K562 (cell line): ENCODE measurements around the gene CRPPA. TPM values are rescaled to one million over a fixed set of nuclear protein-coding genes. Genes with fewer than 3 reads are reported as not detected.
A peak's percentile ranks its signal among the peaks of the same experiment; 100 is the strongest.

Source experiments
- ATAC-seq: fragments of 200-7000 bp; cut with Tn5 transposase; 3 replicates; pipeline ENCODE4 v1.9.1; 2020; ENCODE audit warnings: moderate library complexity
- BruUV-seq: library from RNA; stranded (reverse); fragments of 400-500 nt; replicated peaks from 2 replicates; lab custom pipeline; 2021; lab: Mats Ljungman, UMichigan
- CTCF ChIA-PET: fragments of 300-600 bp; formaldehyde crosslinking; extraction: SDS; loops from one replicate; lab custom pipeline; 2021; ENCODE audit warnings: low intra/inter-chr PET ratio; lab: Yijun Ruan, JAX
- POLR2A ChIA-PET: fragments of 300-600, 350-650 bp; sonication (Branson Sonifier 250); formaldehyde crosslinking; extraction: SDS; loops from one replicate; lab custom pipeline; 2021; ENCODE audit warnings: antibody characterized with exemption, inconsistent platforms; lab: Yijun Ruan, JAX
- DNase-seq, 4 experiments: peaks; one replicate each; pipeline versions ENCODE4 v3.0.0 to v3.0.0-alpha.2; 2011 to 2018; ENCODE audit warnings: low spot score in 3 of 4, mixed read lengths in 3 of 4; ENCODE audit errors: extremely low read depth in 1 of 4
- FAIRE-seq: peaks from 2 replicates; lab custom pipeline; 2011; peaks lifted over from hg19 to GRCh38; lab: Jason Lieb, UNC
- H2AFZ ChIP-seq: 2 replicates; pipeline ENCODE4 v1.6.0; 2011; ENCODE audit warnings: low read depth, low read length, control low read depth, inconsistent platforms
- H3K27ac ChIP-seq: fragments of 200-600 bp; 3 replicates; pipeline ENCODE4 v1.8.0; 2011; ENCODE audit warnings: low read depth, mild to moderate bottlenecking, control low read depth, inconsistent platforms, low read length, moderate library complexity, mixed read lengths; ENCODE audit errors: extremely low read depth
- H3K27me3 ChIP-seq, 2 experiments: fragments of 300-600 bp in 1 of 2; 2 replicates in 1 of 2; 3 replicates in 1 of 2; pipeline versions ENCODE4 v1.6.0 to v1.8.0; 2011; ENCODE audit warnings: inconsistent platforms in 2 of 2, low read length in 2 of 2, mild to moderate bottlenecking in 1 of 2, mixed read lengths in 1 of 2, moderate library complexity in 1 of 2; ENCODE audit not compliant: control insufficient read depth in 2 of 2, insufficient read depth in 2 of 2
- H3K36me3 ChIP-seq: fragments of 300-600 bp; 3 replicates; pipeline ENCODE4 v1.8.0; 2011; ENCODE audit warnings: mild to moderate bottlenecking, low read length, inconsistent platforms; ENCODE audit not compliant: control insufficient read depth, insufficient read depth
- H3K4me1 ChIP-seq, 2 experiments: fragments of 200-600 bp in 1 of 2; replicated peaks in 1 of 2; 2 replicates in 1 of 2; 3 replicates in 1 of 2; pipeline versions ENCODE4 v1.5.1 to v1.8.0; 2011; ENCODE audit warnings: inconsistent platforms in 2 of 2, low read length in 2 of 2, mild to moderate bottlenecking in 1 of 2, mixed read lengths in 1 of 2, moderate library complexity in 1 of 2; ENCODE audit not compliant: control insufficient read depth in 2 of 2, insufficient read depth in 2 of 2
- H3K4me2 ChIP-seq: 2 replicates; pipeline ENCODE4 v1.6.1; 2011; ENCODE audit warnings: low read length, control low read depth, inconsistent platforms, mixed read lengths; ENCODE audit not compliant: insufficient read depth
- H3K4me3 ChIP-seq: fragments of 200-600 bp; sonication (generic), shearing (Covaris generic); 2 replicates; pipeline ENCODE4 v1.5.1; 2016; ENCODE audit warnings: control low read depth, inconsistent platforms
- H3K79me2 ChIP-seq: fragments of 200-600 bp; 3 replicates; pipeline ENCODE4 v1.8.0; 2011; ENCODE audit warnings: low read length, inconsistent platforms; ENCODE audit not compliant: control insufficient read depth, insufficient read depth
- H3K9ac ChIP-seq, 2 experiments: 2 replicates each; pipeline versions ENCODE4 v1.6.0 to v1.6.1; 2011; ENCODE audit warnings: low read depth in 2 of 2, low read length in 2 of 2, control low read depth in 1 of 2, inconsistent platforms in 1 of 2, mild to moderate bottlenecking in 1 of 2, mixed read lengths in 1 of 2; ENCODE audit not compliant: insufficient read depth in 1 of 2
- H3K9me1 ChIP-seq: one replicate; pipeline ENCODE4 v1.6.0; 2011; ENCODE audit warnings: inconsistent platforms, mild to moderate bottlenecking, low read length, moderate library complexity; ENCODE audit not compliant: control insufficient read depth, insufficient read depth
- H3K9me3 ChIP-seq: replicated peaks from 2 replicates; pipeline ENCODE4 v1.5.1; 2011; ENCODE audit warnings: low read depth, low read length, inconsistent platforms; ENCODE audit not compliant: control insufficient read depth, insufficient read depth
- H4K20me1 ChIP-seq: replicated peaks from 2 replicates; pipeline ENCODE4 v1.6.1; 2011; ENCODE audit warnings: low read length, inconsistent platforms, mixed read lengths; ENCODE audit not compliant: control insufficient read depth, insufficient read depth
- CHD1 ChIP-seq: fragments of 200-600 bp; sonication (generic); IDR thresholded peaks from one replicate; pipeline ENCODE4 v1.6.1; 2012; ENCODE audit warnings: mild to moderate bottlenecking, moderate library complexity, low read length, inconsistent platforms
- DACH1 ChIP-seq: fragments of 450-650 bp; IDR thresholded peaks from 2 replicates; pipeline ENCODE4 v1.6.1; 2018; ENCODE audit not compliant: partially characterized antibody
- DDX20 ChIP-seq: fragments of 450-650 bp; IDR thresholded peaks from 2 replicates; pipeline ENCODE4 v1.6.1; 2016; ENCODE audit warnings: missing genetic modification characterization, low read depth, mild to moderate bottlenecking, missing compliant biosample characterization, moderate library complexity
- ELK1 ChIP-seq: sonication (generic); formaldehyde crosslinking; IDR thresholded peaks from 2 replicates; pipeline ENCODE4 v1.8.1; 2022; ENCODE audit warnings: missing genetic modification reagents
- GABPB1 ChIP-seq: sonication (generic); formaldehyde crosslinking; IDR thresholded peaks from 2 replicates; pipeline ENCODE4 v1.8.0; 2022; ENCODE audit warnings: mild to moderate bottlenecking, missing genetic modification reagents
- JUND ChIP-seq, 2 experiments: IDR thresholded peaks; 2 replicates in 1 of 2; 3 replicates in 1 of 2; pipeline ENCODE4 v1.6.1; 2011; ENCODE audit warnings: borderline replicate concordance in 2 of 2, low read depth in 2 of 2, low read length in 2 of 2, improper control_type of control experiment in 1 of 2, missing biosample characterization in 1 of 2, missing genetic modification characterization in 1 of 2, missing genetic modification reagents in 1 of 2
- KDM5B ChIP-seq: fragments of 200-600 bp; sonication (generic); IDR thresholded peaks from 2 replicates; pipeline ENCODE4 v1.6.1; 2012; ENCODE audit warnings: low read depth, mild to moderate bottlenecking, moderate library complexity, low read length, control low read depth, inconsistent platforms; ENCODE audit not compliant: insufficient replicate concordance
- MEF2A ChIP-seq: IDR thresholded peaks from 2 replicates; pipeline ENCODE4 v1.6.1; 2011; ENCODE audit warnings: low read depth, mild to moderate bottlenecking, low read length, moderate library complexity; ENCODE audit not compliant: control insufficient read depth
- POLR2AphosphoS5 ChIP-seq: IDR thresholded peaks from 2 replicates; pipeline ENCODE4 v1.6.1; 2011; ENCODE audit warnings: mild to moderate bottlenecking, low read depth, low read length, moderate library complexity; ENCODE audit not compliant: control insufficient read depth, insufficient read depth
- RBBP5 ChIP-seq: fragments of 200-600 bp; sonication (generic); IDR thresholded peaks from 2 replicates; pipeline ENCODE4 v1.6.1; 2012; ENCODE audit warnings: borderline replicate concordance, mild to moderate bottlenecking, low read length, control low read depth, inconsistent platforms; ENCODE audit not compliant: insufficient read depth, poor library complexity, severe bottlenecking
- RBM39 ChIP-seq: fragments of 200-400 bp; formaldehyde crosslinking; optimal IDR thresholded peaks from 2 replicates; pipeline ENCODE3; 2018; ENCODE audit warnings: low read depth, low read length
- SMC3 ChIP-seq: conservative IDR thresholded peaks from 2 replicates; pipeline ENCODE4 v1.6.1; 2011; ENCODE audit warnings: low read depth, low read length, improper control_type of control experiment; ENCODE audit not compliant: insufficient read depth
- ZNF197 ChIP-seq: fragments of 200-800 bp; sonication (Bioruptor generic); IDR thresholded peaks from 2 replicates; pipeline ENCODE4 v1.6.1; 2016; ENCODE audit warnings: low read depth, missing genetic modification characterization, missing compliant biosample characterization
- WGBS: fragments of 100-300 bp; shearing (Covaris generic); methylation state at CpG from one replicate; pipeline ENCODE4 v1.1.6; 2016; ENCODE audit warnings: low coverage, mixed read lengths; ENCODE audit not compliant: insufficient coverage; ENCODE audit errors: missing lambda C conversion rate; 5-methylcytosine and 5-hydroxymethylcytosine counted together
- in situ Hi-C: fragments of 300-500 bp; cut with MboI; formaldehyde crosslinking; loops from 4 replicates; pipeline ENCODE4 v1.15.0; 2018; ENCODE audit warnings: inconsistent platforms, mixed read lengths
- intact Hi-C: fragments of 100-400 bp; cut with micrococcal nuclease; formaldehyde crosslinking; loops from 2 replicates; pipeline ENCODE4 v1.14.2; 2022
- polyA plus RNA-seq, 8 experiments: library from polyadenylated mRNA; depleted of rRNA in 4 of 8; stranded (reverse) in 5 of 8; unstranded in 3 of 8; fragments of >200 nt; fragmentation: Nextera tagmentation in 2 of 8; fragmentation: Illumina TruSeq in 1 of 8; extraction: Ambion mirVana in 2 of 8; extraction: Trizol in 1 of 8; gene quantifications; 2 replicates each; pipeline versions ENCODE4 v1.2.1 to v1.2.3, GENCODE V29; 2011 to 2014; ENCODE audit warnings: inconsistent platforms in 1 of 8, missing spikeins in 1 of 8
- total RNA-seq, 7 experiments: library from RNA; depleted of rRNA in 6 of 7; stranded (reverse); fragments of >200 nt in 6 of 7; fragmentation: Illumina TruSeq in 2 of 7; extraction: Trizol in 2 of 7; gene quantifications; 2 replicates each; pipeline versions ENCODE4 v1.2.1 to v1.2.3, GENCODE V29; 2011 to 2021; ENCODE audit warnings: low replicate concordance in 1 of 7

Gene CRPPA
- total and polyA plus RNA-seq, 9 of the 15 experiments (the other 6 are each of a cell fraction or from before 2014, with no cell fraction given) = 3.9 to 14.4 (median 7.8) TPM

- Histone ChIP-seq H3K9me1 (no peaks in the 10 kb centered on the region), H3K36me3 (no peaks in the 10 kb centered on the region), H3K9me3 (no peaks in the 10 kb centered on the region), H3K9ac (no peak overlapping the region), H3K4me1 (peaks cover 0 to 37% of the 10 kb centered on the region in 2 experiments; a peak in 4 of 5 replicates), H3K4me3 (no peak overlapping the region), H3K79me2 (no peaks in the 10 kb centered on the region), H3K27ac (no peak overlapping the region), H2AFZ (peak overlapping the region; percentile 29; the same call in 1 of the 2 replicates), H3K27me3 (no peaks in the 10 kb centered on the region), H4K20me1 (no peaks in the 10 kb centered on the region), H3K4me2 (peak overlapping the region; percentile 3; the same call in 1 of the 2 replicates)
- 14% methylated on average over 2 of the region's 2 CpGs for WGBS
- intact Hi-C loops (loop anchor here (1.0 to 5.0 kb wide), 6 partner anchors 61 to 487 kb away; no protein-coding TSS in a partner anchor), in situ Hi-C loops (no loop called here)
- CTCF ChIA-PET = interaction anchor here (2.8 kb wide), 1 partner anchor 132 kb away, joined by 20 read pairs; no protein-coding TSS in a partner anchor
- FAIRE-seq (peak; percentile 68), ATAC-seq (peak; percentile 92), DNase-seq (peak; percentile 36 to 77 (median 50))
- POLR2A ChIA-PET = interaction anchor here (0.6 to 4.3 kb wide), 2 partner anchors 12 to 345 kb away, joined by 3 to 24 read pairs; partner anchors contain the start of gene CRPPA
- no TSS peak for BruUV-seq
- TF ChIP-seq SMC3 = peak; percentile 47; the same call in 1 of the 2 replicates
- no peak for TF ChIP-seq MEF2A
- no peak for TF ChIP-seq CHD1
- TF ChIP-seq RBBP5 = no peak
- no peak for TF ChIP-seq ZNF197 (CRISPR knock-in tag)
- no peak for TF ChIP-seq POLR2AphosphoS5
- no peak for TF ChIP-seq ELK1 (CRISPR knock-in tag)
- TF ChIP-seq RBM39 = no peak
- TF ChIP-seq KDM5B = no peak
- no peak for TF ChIP-seq GABPB1 (CRISPR knock-in tag)
- 0 out of 2 replicates have a peak, but pooled peaks have one; percentile 8 for TF ChIP-seq JUND (IDR thresholded peaks at IDR 0.05; ENCODE audit: borderline replicate concordance, low read depth, low read length)
- no peak for TF ChIP-seq JUND (tag; IDR thresholded peaks at IDR 0.05; ENCODE audit: borderline replicate concordance, low read depth, low read length)
- TF ChIP-seq DACH1 = no peak
- no peak for TF ChIP-seq DDX20 (tag)
Observed at GRCh38 chr7:16431646-16432424, 10.5 kb upstream of the CRPPA start.
